ENCODE measurements around the gene CYP2J2.
"Not testable (repeated sequence)": the region's sequence is repeated elsewhere in the genome, so short reads cannot be mapped to it uniquely, and the experiment has no call there.

CYP2J2 gene

DNA sequence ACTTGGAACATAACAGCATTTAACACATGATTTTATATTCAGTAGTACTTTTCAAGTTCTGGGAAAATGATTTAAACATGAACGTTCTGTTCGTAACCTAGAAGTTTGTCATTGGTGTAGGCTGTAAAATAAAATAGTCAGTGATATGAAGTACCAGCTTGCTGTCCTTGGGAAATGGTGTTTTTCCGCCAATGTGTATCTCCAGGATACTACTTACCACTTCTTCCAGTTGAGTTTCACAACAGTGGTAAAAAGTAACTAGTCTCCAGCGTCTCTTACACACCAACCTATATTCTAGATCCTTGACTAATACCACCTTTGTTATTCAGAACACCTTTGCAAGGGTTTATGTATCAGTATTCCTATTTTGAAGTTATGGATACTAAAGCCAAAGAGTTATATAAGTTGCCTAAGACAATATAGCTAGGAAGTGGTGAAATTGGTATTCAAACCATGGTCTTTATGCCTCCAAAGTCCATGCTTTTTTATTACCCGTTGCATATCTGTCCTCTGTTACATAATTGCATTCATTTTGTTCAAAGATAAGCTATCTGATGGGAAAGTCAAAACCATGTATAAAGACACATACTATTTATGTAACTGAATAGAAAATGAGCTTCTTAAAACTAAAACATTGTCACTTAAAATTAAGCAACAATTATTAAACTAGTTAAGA lies 68.8 kb downstream of the CYP2J2 start:
- DNase-seq = no peak

DNA sequence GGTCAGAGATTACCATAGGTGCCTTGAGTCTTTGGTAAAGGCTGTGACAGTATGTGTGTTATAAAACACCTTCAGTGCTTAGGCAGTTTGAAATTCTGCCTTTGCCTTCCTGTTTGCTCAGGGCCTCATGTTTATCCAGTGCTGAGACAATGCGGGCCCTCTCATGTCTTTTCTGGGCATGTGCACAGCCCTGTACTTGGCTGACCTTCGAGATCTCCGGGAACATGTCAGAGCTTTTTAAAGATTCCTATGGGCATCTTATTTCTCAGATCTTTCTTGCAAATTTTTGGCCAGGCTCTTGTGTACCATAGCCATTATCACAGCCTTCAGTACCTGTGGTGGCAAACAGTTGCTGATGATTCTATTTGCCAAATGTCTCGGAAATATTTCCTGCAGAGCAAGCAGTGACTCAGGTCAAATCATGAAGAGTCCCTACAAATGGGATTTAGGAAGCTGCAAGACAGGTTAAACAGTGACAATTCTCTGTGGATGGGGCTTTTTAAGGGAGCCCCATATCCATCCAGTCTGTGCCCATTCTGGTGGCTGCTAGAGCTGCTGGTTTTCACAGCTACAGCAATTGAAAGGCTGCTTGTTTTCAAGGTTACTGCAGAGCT lies 69.7 kb downstream of the CYP2J2 start:
- no peak for DNase-seq

DNA sequence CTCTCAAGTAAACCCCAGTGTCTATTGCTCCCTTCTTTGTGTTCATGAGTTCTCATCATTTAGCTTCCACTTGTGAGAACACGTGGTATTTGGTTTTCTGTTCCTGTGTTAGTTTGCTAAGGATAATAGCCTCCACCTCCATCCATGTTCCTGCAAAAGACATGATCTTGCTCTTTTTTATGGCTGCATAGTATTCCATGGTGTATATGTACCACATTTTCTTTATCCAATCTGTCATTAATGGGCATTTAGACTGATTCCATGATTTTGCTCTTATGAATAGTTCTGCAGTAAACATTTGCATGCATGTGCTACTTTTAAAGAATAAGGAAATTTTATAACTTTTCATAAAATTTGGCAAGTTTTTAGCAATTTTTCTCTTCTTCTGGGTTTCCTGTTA lies 71.3 kb downstream of the CYP2J2 start:
- DNase-seq = not testable (repeated sequence)

DNA sequence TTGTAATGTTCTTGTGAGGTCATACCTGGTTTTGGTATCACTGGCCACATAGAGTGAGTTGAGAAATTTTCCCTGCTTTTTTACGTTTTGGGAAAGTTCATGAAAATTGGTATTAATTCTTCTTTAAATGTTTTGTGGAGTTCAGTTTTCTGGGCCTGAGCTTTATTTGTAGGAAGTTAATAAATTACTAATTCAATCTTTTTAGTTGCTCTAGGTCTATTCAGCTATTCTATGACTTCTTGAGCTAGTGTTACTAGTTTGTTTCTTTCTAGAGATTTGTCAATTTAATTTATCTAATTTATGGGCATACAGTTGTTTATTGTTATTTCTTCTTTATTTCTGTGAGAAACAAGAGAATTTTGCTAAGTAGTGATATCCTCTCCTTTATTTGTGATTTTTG lies 74.5 kb downstream of the CYP2J2 start:
- no peak for DNase-seq

DNA sequence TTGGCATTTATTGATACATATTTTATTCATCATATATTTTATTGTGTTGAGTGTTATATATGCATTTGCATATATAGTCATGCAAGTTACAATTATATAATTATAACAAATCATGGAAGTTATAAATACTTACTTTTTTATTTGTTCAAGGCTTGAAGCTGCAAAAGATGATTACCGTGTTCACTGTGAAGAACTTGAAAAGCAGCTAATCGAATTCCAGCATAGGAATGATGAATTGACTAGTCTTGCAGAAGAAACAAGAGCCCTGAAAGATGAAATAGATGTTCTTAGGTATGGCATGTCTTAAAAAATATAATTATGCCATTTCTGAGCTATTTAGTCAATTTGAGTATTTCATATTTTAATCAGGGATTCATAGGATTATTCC lies 79.7 kb downstream of the CYP2J2 start:
- no peak for DNase-seq

DNA sequence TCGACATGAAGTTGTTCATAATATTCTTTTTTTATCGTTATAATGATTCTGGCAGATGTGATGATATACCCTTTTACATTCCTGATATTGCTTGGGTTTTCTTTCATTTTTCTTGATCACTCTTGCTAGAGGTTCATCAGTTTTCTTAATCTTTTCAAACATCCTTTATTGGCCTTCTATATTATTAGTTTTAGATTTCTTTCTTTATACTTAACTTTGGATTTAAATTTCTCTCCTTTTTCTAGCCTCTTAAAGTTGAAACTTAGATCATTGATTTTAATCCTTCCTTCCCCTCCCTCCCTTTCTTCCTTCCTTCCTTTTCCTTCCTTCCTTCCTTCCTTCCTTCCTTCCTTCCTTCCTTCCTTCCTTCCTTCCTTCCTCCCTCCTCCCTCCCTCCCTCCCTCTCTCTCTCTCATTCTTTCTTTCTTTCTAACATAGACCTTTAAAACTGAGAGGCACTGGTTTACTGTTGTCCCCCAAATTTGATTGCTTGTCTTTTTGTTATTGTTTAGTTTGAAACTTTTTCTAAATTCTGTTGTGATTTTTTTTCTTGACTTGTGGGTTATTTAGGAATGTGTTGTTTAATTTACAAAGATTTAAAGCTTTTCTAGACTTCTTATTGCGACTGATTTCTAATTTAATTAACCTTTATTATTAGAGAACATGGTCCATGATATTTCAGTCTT lies 80.2 kb downstream of the CYP2J2 start:
- DNase-seq = no peak

DNA sequence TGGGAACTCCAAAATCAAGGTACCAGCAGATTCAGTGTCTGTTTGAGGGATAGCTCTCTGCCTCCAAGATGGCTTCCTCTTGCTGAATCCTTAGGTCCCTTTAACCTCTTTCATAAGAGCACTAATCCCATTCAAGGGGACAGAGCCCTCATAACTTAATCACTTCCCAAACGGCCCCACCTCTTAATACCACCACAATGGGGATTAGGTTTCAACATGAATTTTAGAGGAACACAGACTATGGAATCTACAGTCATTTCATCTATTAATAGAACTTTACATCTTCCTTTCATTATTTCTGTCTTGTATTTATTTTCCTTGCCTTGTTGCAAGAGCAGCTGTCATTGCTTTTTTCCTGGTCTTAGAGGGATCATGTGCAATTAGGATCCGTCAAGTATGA lies 81.5 kb downstream of the CYP2J2 start:
- no peak for DNase-seq
